Activated B cell treated with CpG ODN at 0.5 μM for 24 hours (primary cell): ENCODE results near the gene PRPF38A. TPM values are rescaled to one million over a fixed set of nuclear protein-coding genes. Genes with fewer than 3 reads are reported as not detected.

ENCODE experiments used
- ATAC-seq: fragments of 200-7000 bp; cut with Tn5 transposase; one replicate; pipeline ENCODE4 v1.10.0; 2021; ENCODE audit warnings: low read depth, mild to moderate bottlenecking, moderate library complexity
- CTCF ChIA-PET: fragments of 350-600 bp; sonication (Branson Sonifier 250); formaldehyde crosslinking; loops from one replicate; lab custom pipeline; 2021; ENCODE audit warnings: antibody characterized with exemption; lab: Charles Lee
- POLR2A ChIA-PET: fragments of 350-600 bp; sonication (Branson Sonifier 250); formaldehyde crosslinking; loops from one replicate; lab custom pipeline; 2021; ENCODE audit warnings: antibody characterized with exemption; lab: Charles Lee
- DNase-seq: peaks from one replicate; pipeline ENCODE4 v3.0.0; 2022
- H3K27ac Mint-ChIP-seq: one replicate; pipeline ENCODE4 v1.8.0; 2020; ENCODE audit warnings: mixed read lengths
- H3K27me3 Mint-ChIP-seq: one replicate; pipeline ENCODE4 v1.8.0; 2021; ENCODE audit warnings: mixed read lengths
- H3K36me3 Mint-ChIP-seq: one replicate; pipeline ENCODE4 v1.8.0; 2021; ENCODE audit warnings: low read depth, mixed read lengths
- H3K4me1 Mint-ChIP-seq: one replicate; pipeline ENCODE4 v1.8.0; 2021; ENCODE audit warnings: mixed read lengths
- H3K4me3 Mint-ChIP-seq: one replicate; pipeline ENCODE4 v1.8.0; 2020; ENCODE audit warnings: mild to moderate bottlenecking, mixed read lengths
- H3K9me3 Mint-ChIP-seq: one replicate; pipeline ENCODE4 v1.8.0; 2020; ENCODE audit warnings: mixed read lengths
- CTCF ChIP-seq: fragments of 200-600 bp; IDR thresholded peaks from one replicate; pipeline ENCODE4 v1.8.0; 2022; ENCODE audit warnings: antibody characterized with exemption, mild to moderate bottlenecking
- intact Hi-C: fragments of 100-400 bp; cut with micrococcal nuclease; formaldehyde crosslinking; loops from one replicate; pipeline ENCODE4 v1.15.1; 2024
- total RNA-seq: library from RNA; stranded (reverse); gene quantifications from 2 replicates; pipeline ENCODE4 v1.2.3, GENCODE V29; 2022

PRPF38A gene
- total RNA-seq, 1 donor from 2014 or later = 78.4 TPM

- no peaks in the 10 kb centered on the region for H3K9me3 Mint-ChIP-seq
- H3K27me3 Mint-ChIP-seq = no peaks in the 10 kb centered on the region
- H3K27ac Mint-ChIP-seq = no peak overlapping the region
- H3K4me1 Mint-ChIP-seq = no peaks in the 10 kb centered on the region
- ChIA-PET CTCF (no interaction called here), POLR2A (no interaction called here)
- DNase-seq (no peak), ATAC-seq (no peak)
- intact Hi-C loops = no loop called here
- no peak for TF ChIP-seq CTCF
- no peak overlapping the region for H3K4me3 Mint-ChIP-seq
- H3K36me3 Mint-ChIP-seq = no peaks in the 10 kb centered on the region
Measured at GRCh38 chr1:52393174-52393573, 11.2 kb upstream of the PRPF38A start.

GRCh38 chr1:52399629-52400028, 4.8 kb upstream of the PRPF38A start:
- intact Hi-C loops = no loop called here
- Mint-ChIP-seq H3K9me3 (no peaks in the 10 kb centered on the region), H3K4me1 (peaks cover 12% of the 10 kb centered on the region), H3K36me3 (peaks cover 6% of the 10 kb centered on the region), H3K27me3 (no peaks in the 10 kb centered on the region), H3K27ac (no peak overlapping the region), H3K4me3 (no peak overlapping the region)
- CTCF ChIA-PET = no interaction called here
- DNase-seq (no peak), ATAC-seq (no peak)
- TF ChIP-seq CTCF = no peak
- POLR2A ChIA-PET = interaction anchor here (0.6 kb wide), 2 partner anchors 48 to 154 kb away, joined by 4 to 8 read pairs; no protein-coding TSS in a partner anchor

GRCh38 chr1:52400131-52400530, 4.3 kb upstream of the PRPF38A start:
- ChIA-PET CTCF (no interaction called here), POLR2A (interaction anchor here (0.6 kb wide), 1 partner anchor 49 kb away, joined by 4 read pairs; no protein-coding TSS in a partner anchor)
- DNase-seq (no peak), ATAC-seq (no peak)
- intact Hi-C loops = no loop called here
- no peak for TF ChIP-seq CTCF
- H3K27me3 Mint-ChIP-seq = no peaks in the 10 kb centered on the region
- peaks cover 11% of the 10 kb centered on the region for H3K36me3 Mint-ChIP-seq
- no peak overlapping the region for H3K27ac Mint-ChIP-seq
- no peak overlapping the region for H3K4me3 Mint-ChIP-seq
- H3K9me3 Mint-ChIP-seq = no peaks in the 10 kb centered on the region
- peaks cover 16% of the 10 kb centered on the region for H3K4me1 Mint-ChIP-seq

- peak overlapping the region; percentile 99 for H3K4me3 Mint-ChIP-seq
- H3K36me3 Mint-ChIP-seq = peaks cover 31% of the 10 kb centered on the region
- H3K27me3 Mint-ChIP-seq = no peaks in the 10 kb centered on the region
- ChIA-PET CTCF (no interaction called here), POLR2A (no interaction called here)
- peaks cover 32% of the 10 kb centered on the region for H3K4me1 Mint-ChIP-seq
- DNase-seq (no peak), ATAC-seq (no peak)
- intact Hi-C loops = loop anchor here (2.0 kb wide), 1 partner anchor 14 kb away; no protein-coding TSS in a partner anchor
- no peak overlapping the region for H3K27ac Mint-ChIP-seq
- no peak for TF ChIP-seq CTCF
- H3K9me3 Mint-ChIP-seq = no peaks in the 10 kb centered on the region
Measured at GRCh38 chr1:52402860-52403240, 1.6 kb upstream of the PRPF38A start.

GRCh38 chr1:52403566-52404115, 761 bp upstream of the PRPF38A start:
- Mint-ChIP-seq H3K4me3 (peak overlapping the region; percentile 99), H3K4me1 (peaks cover 32% of the 10 kb centered on the region), H3K27me3 (no peaks in the 10 kb centered on the region), H3K36me3 (peaks cover 36% of the 10 kb centered on the region), H3K9me3 (no peaks in the 10 kb centered on the region), H3K27ac (peak overlapping the region; percentile 95)
- ATAC-seq (peak; percentile 35), DNase-seq (no peak)
- ChIA-PET POLR2A (interaction anchor here (0.6 to 2.9 kb wide), 9 partner anchors 9 to 371 kb away, joined by 3 to 34 read pairs (median 8); partner anchors contain the start of genes CC2D1B, KTI12 and TUT4), CTCF (interaction anchor here (2.9 kb wide), 1 partner anchor 282 kb away, joined by 10 read pairs; no protein-coding TSS in a partner anchor)
- intact Hi-C loops = loop anchor here (1.0 to 2.0 kb wide), 8 partner anchors 15 to 440 kb away; partner anchors contain the start of genes BTF3L4, CC2D1B and ZYG11B
- TF ChIP-seq CTCF = no peak
